IMR-90 (cell line): ENCODE results near the gene BLZF1. TPM values are rescaled to one million over a fixed set of nuclear protein-coding genes. Genes with fewer than 3 reads are reported as not detected.

Source experiments
- ATAC-seq: fragments of 200-7000 bp; cut with Tn5 transposase; 2 replicates; pipeline ENCODE4 v1.9.1; 2020; ENCODE audit warnings: low read depth, mild to moderate bottlenecking, moderate library complexity
- BruUV-seq: library from RNA; stranded (reverse); fragments of 400-500 nt; replicated peaks from 2 replicates; lab custom pipeline; 2021; lab: Mats Ljungman, UMichigan
- CTCF ChIA-PET: fragments of 300-600 bp; formaldehyde crosslinking; extraction: SDS; loops from one replicate; lab custom pipeline; 2021; ENCODE audit warnings: antibody characterized with exemption; lab: Yijun Ruan, JAX
- POLR2A ChIA-PET: fragments of 300-600 bp; sonication (Branson Sonifier 250); formaldehyde crosslinking; loops from one replicate; lab custom pipeline; 2022; ENCODE audit warnings: antibody characterized with exemption; ENCODE audit not compliant: unreplicated experiment; lab: Charles Lee
- DNase-seq: peaks from one replicate; pipeline ENCODE4 v3.0.0; 2013
- H2AFZ ChIP-seq: replicated peaks from 2 replicates; pipeline ENCODE3; 2013; ENCODE audit warnings: low read length, mild to moderate bottlenecking; ENCODE audit not compliant: poor library complexity
- H2AK5ac ChIP-seq: 2 replicates; pipeline ENCODE4 v1.6.1; 2013; ENCODE audit warnings: low read depth, low read length, inconsistent platforms
- H2AK9ac ChIP-seq: replicated peaks from 2 replicates; pipeline ENCODE3; 2013; ENCODE audit warnings: mild to moderate bottlenecking, low read depth, low read length, moderate library complexity; ENCODE audit not compliant: poor library complexity
- H2BK120ac ChIP-seq: 2 replicates; pipeline ENCODE4 v1.6.1; 2013; ENCODE audit warnings: low read depth, low read length, inconsistent platforms
- H2BK15ac ChIP-seq: 3 replicates; pipeline ENCODE4 v1.6.1; 2013; ENCODE audit warnings: low read depth, low read length, inconsistent platforms
- H2BK20ac ChIP-seq: 2 replicates; pipeline ENCODE4 v1.6.1; 2013; ENCODE audit warnings: low read depth, mild to moderate bottlenecking, inconsistent platforms, low read length, moderate library complexity
- H2BK5ac ChIP-seq: 2 replicates; pipeline ENCODE4 v1.6.1; 2013; ENCODE audit warnings: mild to moderate bottlenecking, low read depth, low read length, inconsistent platforms; ENCODE audit not compliant: poor library complexity, severe bottlenecking
- H3K14ac ChIP-seq: replicated peaks from 2 replicates; pipeline ENCODE4 v1.6.1; 2013; ENCODE audit warnings: low read depth, low read length, inconsistent platforms
- H3K18ac ChIP-seq: 2 replicates; pipeline ENCODE4 v1.6.1; 2013; ENCODE audit warnings: low read depth, low read length, control low read depth
- H3K23ac ChIP-seq: 2 replicates; pipeline ENCODE4 v1.6.1; 2013; ENCODE audit warnings: low read depth, low read length, inconsistent platforms
- H3K27ac ChIP-seq: 2 replicates; pipeline ENCODE4 v1.5.1; 2013; ENCODE audit warnings: mild to moderate bottlenecking, control low read depth, low read length; ENCODE audit not compliant: insufficient read depth
- H3K27me3 ChIP-seq: 2 replicates; pipeline ENCODE4 v1.6.1; 2013; ENCODE audit warnings: low read length; ENCODE audit not compliant: control insufficient read depth, insufficient read depth
- H3K36me3 ChIP-seq: 2 replicates; pipeline ENCODE4 v1.6.1; 2013; ENCODE audit warnings: low read length, mixed read lengths; ENCODE audit not compliant: control insufficient read depth, insufficient read depth
- H3K4ac ChIP-seq: 2 replicates; pipeline ENCODE4 v1.6.1; 2013; ENCODE audit warnings: low read depth, low read length, inconsistent platforms
- H3K4me1 ChIP-seq: 2 replicates; pipeline ENCODE4 v1.6.1; 2013; ENCODE audit warnings: low read length, mixed read lengths; ENCODE audit not compliant: control insufficient read depth, insufficient read depth
- H3K4me2 ChIP-seq: 2 replicates; pipeline ENCODE4 v1.6.1; 2013; ENCODE audit warnings: low read depth, mild to moderate bottlenecking, control low read depth, low read length, moderate library complexity
- H3K4me3 ChIP-seq: 2 replicates; pipeline ENCODE4 v1.5.1; 2013; ENCODE audit warnings: low read depth, mild to moderate bottlenecking, control low read depth, low read length, moderate library complexity; ENCODE audit not compliant: insufficient read depth
- H3K56ac ChIP-seq: 2 replicates; pipeline ENCODE4 v1.6.1; 2013; ENCODE audit warnings: low read length, inconsistent platforms; ENCODE audit not compliant: insufficient read depth; ENCODE audit errors: extremely low read depth
- H3K79me1 ChIP-seq, 2 experiments: 2 replicates each; pipeline ENCODE4 v1.6.1; 2013; ENCODE audit warnings: low read length in 2 of 2, inconsistent platforms in 1 of 2, low read depth in 1 of 2
- H3K9ac ChIP-seq: 2 replicates; pipeline ENCODE4 v1.6.1; 2013; ENCODE audit warnings: low read depth, low read length, control low read depth
- H3K9me1 ChIP-seq: 2 replicates; pipeline ENCODE4 v1.6.1; 2013; ENCODE audit warnings: low read length, inconsistent platforms; ENCODE audit not compliant: insufficient read depth
- H3K9me3 ChIP-seq: 2 replicates; pipeline ENCODE4 v1.6.1; 2013; ENCODE audit warnings: low read length; ENCODE audit not compliant: control insufficient read depth, insufficient read depth
- H4K20me1 ChIP-seq: 2 replicates; pipeline ENCODE4 v1.6.1; 2013; ENCODE audit warnings: low read length, inconsistent platforms; ENCODE audit not compliant: insufficient read depth
- H4K5ac ChIP-seq: 2 replicates; pipeline ENCODE4 v1.6.1; 2013; ENCODE audit warnings: mild to moderate bottlenecking, low read depth, low read length, control low read depth
- H4K8ac ChIP-seq, 2 experiments: 2 replicates each; pipeline ENCODE4 v1.6.1; 2013; ENCODE audit warnings: low read depth in 2 of 2, low read length in 2 of 2, control low read depth in 1 of 2, inconsistent platforms in 1 of 2
- H4K91ac ChIP-seq: 2 replicates; pipeline ENCODE4 v1.6.1; 2013; ENCODE audit warnings: low read depth, low read length, inconsistent platforms; ENCODE audit not compliant: insufficient read depth
- CEBPB ChIP-seq: IDR thresholded peaks from 2 replicates; pipeline ENCODE4 v1.6.1; 2012; ENCODE audit warnings: low read depth, low read length, improper control_type of control experiment
- FOS ChIP-seq: fragments of 150-350 bp; IDR thresholded peaks from 2 replicates; pipeline ENCODE4 v1.6.1; 2016; ENCODE audit warnings: low read depth, low read length
- MAFK ChIP-seq: IDR thresholded peaks from 2 replicates; pipeline ENCODE4 v1.6.1; 2012; ENCODE audit warnings: low read depth, low read length, improper control_type of control experiment
- MXI1 ChIP-seq: IDR thresholded peaks from 2 replicates; pipeline ENCODE4 v1.6.1; 2012; ENCODE audit warnings: low read depth, mild to moderate bottlenecking, low read length, moderate library complexity, borderline replicate concordance
- NFE2L2 ChIP-seq: fragments of 150-350 bp; IDR thresholded peaks from 2 replicates; pipeline ENCODE4 v1.6.1; 2016; ENCODE audit warnings: low read depth, mild to moderate bottlenecking, low read length
- POLR2A ChIP-seq: IDR thresholded peaks from 2 replicates; pipeline ENCODE4 v1.6.1; 2012; ENCODE audit warnings: mild to moderate bottlenecking, low read depth, low read length
- RAD21 ChIP-seq: IDR thresholded peaks from 2 replicates; pipeline ENCODE4 v1.6.1; 2012; ENCODE audit warnings: low read length, improper control_type of control experiment
- RCOR1 ChIP-seq: IDR thresholded peaks from 2 replicates; pipeline ENCODE4 v1.6.1; 2012; ENCODE audit warnings: mild to moderate bottlenecking, low read length, improper control_type of control experiment; ENCODE audit not compliant: insufficient replicate concordance
- RFX5 ChIP-seq: IDR thresholded peaks from 2 replicates; pipeline ENCODE4 v1.8.0; 2012; ENCODE audit warnings: low read depth, mild to moderate bottlenecking, low read length, moderate library complexity
- SMC3 ChIP-seq: fragments of 150-350 bp; IDR thresholded peaks from 2 replicates; pipeline ENCODE4 v1.6.1; 2016; ENCODE audit warnings: low read depth, mild to moderate bottlenecking, antibody characterized with exemption, low read length, moderate library complexity
- WGBS, 2 experiments: methylation state at CpG; one replicate each; pipeline versions ENCODE4 v1.1.5 to v1.1.7; 2013; ENCODE audit warnings: missing lambda C conversion rate in 2 of 2; ENCODE audit not compliant: insufficient read length in 1 of 2; ENCODE audit errors: extremely low coverage in 2 of 2; 5-methylcytosine and 5-hydroxymethylcytosine counted together
- dilution Hi-C: fragments of 300-500 bp; cut with HindIII; formaldehyde crosslinking; loops from one replicate; pipeline ENCODE4 v1.14.3; 2018; ENCODE audit warnings: low sequenced_read_pairs; ENCODE audit not compliant: unreplicated experiment
- in situ Hi-C: fragments of 300-500 bp; cut with MboI; formaldehyde crosslinking; loops from 3 replicates; pipeline ENCODE4 v1.14.3; 2019; ENCODE audit warnings: low sequenced_read_pairs, inconsistent platforms, mixed read lengths
- intact Hi-C: fragments of 100-400 bp; cut with micrococcal nuclease; formaldehyde crosslinking; loops from 2 replicates; pipeline ENCODE4 v1.10.0; 2022
- polyA plus RNA-seq, 3 experiments: library from polyadenylated mRNA; depleted of rRNA; stranded (reverse); fragments of >200 nt; gene quantifications; 2 replicates each; pipeline ENCODE4 v1.2.3, GENCODE V29; 2012; ENCODE audit warnings: low replicate concordance in 1 of 3
- total RNA-seq: library from RNA; depleted of rRNA; stranded (reverse); fragments of >200 nt; gene quantifications from 2 replicates; pipeline ENCODE4 v1.2.3, GENCODE V29; 2012
- TF ChIP-seq, protein P1 (sequence below): fragments of 150-350 bp; IDR thresholded peaks from 2 replicates; pipeline ENCODE4 v1.6.1; 2016; ENCODE audit warnings: low read depth, mild to moderate bottlenecking, low read length, moderate library complexity, borderline replicate concordance
- TF ChIP-seq, protein P2 (sequence below): conservative IDR thresholded peaks from 2 replicates; pipeline ENCODE4 v1.5.1; 2012; ENCODE audit warnings: mild to moderate bottlenecking, low read depth, low read length, improper control_type of control experiment
- TF ChIP-seq, protein P3 (sequence below): fragments of 150-350 bp; IDR thresholded peaks from 2 replicates; pipeline ENCODE4 v1.6.1; 2017; ENCODE audit warnings: mild to moderate bottlenecking, antibody characterized with exemption, low read length, low read depth

BLZF1 gene
- total and polyA plus RNA-seq, 2 of the 4 experiments (the other 2 are of a cell fraction) = 14.2 to 24.2 TPM

DNA sequence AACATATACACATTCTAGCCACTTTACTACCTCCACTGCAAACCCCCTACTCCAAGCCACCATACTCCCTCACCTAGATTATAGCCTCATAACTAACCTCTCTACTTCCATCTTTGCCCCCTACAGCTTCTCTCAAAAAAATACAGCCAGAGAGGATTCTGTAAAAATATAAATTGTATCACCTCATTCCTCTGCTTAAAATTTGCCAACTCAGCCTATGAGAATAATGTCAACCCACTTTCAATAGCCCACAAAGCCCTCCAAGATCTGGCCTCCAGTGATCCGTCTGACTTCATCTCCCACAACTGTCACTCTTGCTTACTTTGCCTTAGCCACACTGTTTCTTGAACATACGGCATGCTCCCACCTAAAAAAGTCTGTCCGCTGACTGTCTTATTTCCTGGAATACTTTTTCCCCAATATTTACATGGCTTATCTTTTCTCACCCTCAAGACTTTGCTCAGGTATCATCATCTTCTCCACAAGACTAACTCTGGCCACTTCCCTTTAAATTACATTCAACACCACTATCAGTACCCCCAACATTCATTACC, 21.9 kb upstream of the BLZF1 start:
- Histone ChIP-seq H3K23ac (no peak overlapping the region), H3K79me1 (0 out of 4 replicates have a peak, but pooled peaks cover 0 to 3% of the 10 kb centered on the region in 2 experiments), H3K4me3 (no peak overlapping the region), H4K8ac (no peak overlapping the region), H3K27me3 (no peaks in the 10 kb centered on the region), H3K27ac (no peak overlapping the region), H3K36me3 (no peaks in the 10 kb centered on the region), H2BK20ac (no peak overlapping the region), H4K5ac (no peak overlapping the region), H4K91ac (no peak overlapping the region), H3K14ac (no peak overlapping the region), H2AK5ac (no peak overlapping the region), H3K4ac (no peak overlapping the region), H3K9me1 (no peaks in the 10 kb centered on the region), H2AFZ (no peak overlapping the region), H3K4me1 (no peaks in the 10 kb centered on the region), H3K4me2 (no peak overlapping the region), H2BK5ac (no peak overlapping the region), H3K9me3 (no peaks in the 10 kb centered on the region), H2BK15ac (no peak overlapping the region), H2AK9ac (no peak overlapping the region), H4K20me1 (no peaks in the 10 kb centered on the region), H2BK120ac (no peak overlapping the region), H3K18ac (no peak overlapping the region), H3K56ac (no peak overlapping the region), H3K9ac (no peak overlapping the region)
- ChIA-PET POLR2A (no interaction called here), CTCF (interaction anchor here (1.2 kb wide), 1 partner anchor 743 kb away, joined by 3 read pairs; no protein-coding TSS in a partner anchor)
- dilution Hi-C loops (no loop called here), intact Hi-C loops (loop anchor here (10.0 kb wide), 1 partner anchor 711 kb away; no protein-coding TSS in a partner anchor), in situ Hi-C loops (loop anchor here (10.0 kb wide), 1 partner anchor 911 kb away; no protein-coding TSS in a partner anchor)
- 100% methylated on average over 2 of the region's 3 CpGs; no CpG with 5 or more reads in 1 of the 2 experiments for WGBS, 2 experiments
- DNase-seq (no peak), ATAC-seq (no peak)
- no TSS peak for BruUV-seq
- TF ChIP-seq, protein P1, sequence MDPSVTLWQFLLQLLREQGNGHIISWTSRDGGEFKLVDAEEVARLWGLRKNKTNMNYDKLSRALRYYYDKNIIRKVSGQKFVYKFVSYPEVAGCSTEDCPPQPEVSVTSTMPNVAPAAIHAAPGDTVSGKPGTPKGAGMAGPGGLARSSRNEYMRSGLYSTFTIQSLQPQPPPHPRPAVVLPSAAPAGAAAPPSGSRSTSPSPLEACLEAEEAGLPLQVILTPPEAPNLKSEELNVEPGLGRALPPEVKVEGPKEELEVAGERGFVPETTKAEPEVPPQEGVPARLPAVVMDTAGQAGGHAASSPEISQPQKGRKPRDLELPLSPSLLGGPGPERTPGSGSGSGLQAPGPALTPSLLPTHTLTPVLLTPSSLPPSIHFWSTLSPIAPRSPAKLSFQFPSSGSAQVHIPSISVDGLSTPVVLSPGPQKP = no peak
- TF ChIP-seq NFE2L2 (no peak), MAFK (no peak), RAD21 (no peak), POLR2A (no peak), SMC3 (no peak), RFX5 (no peak), RCOR1 (no peak), CEBPB (no peak), FOS (no peak), MXI1 (no peak)
- TF ChIP-seq, protein P2, sequence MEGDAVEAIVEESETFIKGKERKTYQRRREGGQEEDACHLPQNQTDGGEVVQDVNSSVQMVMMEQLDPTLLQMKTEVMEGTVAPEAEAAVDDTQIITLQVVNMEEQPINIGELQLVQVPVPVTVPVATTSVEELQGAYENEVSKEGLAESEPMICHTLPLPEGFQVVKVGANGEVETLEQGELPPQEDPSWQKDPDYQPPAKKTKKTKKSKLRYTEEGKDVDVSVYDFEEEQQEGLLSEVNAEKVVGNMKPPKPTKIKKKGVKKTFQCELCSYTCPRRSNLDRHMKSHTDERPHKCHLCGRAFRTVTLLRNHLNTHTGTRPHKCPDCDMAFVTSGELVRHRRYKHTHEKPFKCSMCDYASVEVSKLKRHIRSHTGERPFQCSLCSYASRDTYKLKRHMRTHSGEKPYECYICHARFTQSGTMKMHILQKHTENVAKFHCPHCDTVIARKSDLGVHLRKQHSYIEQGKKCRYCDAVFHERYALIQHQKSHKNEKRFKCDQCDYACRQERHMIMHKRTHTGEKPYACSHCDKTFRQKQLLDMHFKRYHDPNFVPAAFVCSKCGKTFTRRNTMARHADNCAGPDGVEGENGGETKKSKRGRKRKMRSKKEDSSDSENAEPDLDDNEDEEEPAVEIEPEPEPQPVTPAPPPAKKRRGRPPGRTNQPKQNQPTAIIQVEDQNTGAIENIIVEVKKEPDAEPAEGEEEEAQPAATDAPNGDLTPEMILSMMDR = no peak
- TF ChIP-seq, protein P3, sequence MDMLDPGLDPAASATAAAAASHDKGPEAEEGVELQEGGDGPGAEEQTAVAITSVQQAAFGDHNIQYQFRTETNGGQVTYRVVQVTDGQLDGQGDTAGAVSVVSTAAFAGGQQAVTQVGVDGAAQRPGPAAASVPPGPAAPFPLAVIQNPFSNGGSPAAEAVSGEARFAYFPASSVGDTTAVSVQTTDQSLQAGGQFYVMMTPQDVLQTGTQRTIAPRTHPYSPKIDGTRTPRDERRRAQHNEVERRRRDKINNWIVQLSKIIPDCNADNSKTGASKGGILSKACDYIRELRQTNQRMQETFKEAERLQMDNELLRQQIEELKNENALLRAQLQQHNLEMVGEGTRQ = no peak
